Erythroblast (primary cell): ENCODE results near the gene FZD2.

ENCODE experiments used
- GATA1 ChIP-seq: IDR thresholded peaks from 2 replicates; pipeline ENCODE4 v1.6.1; 2011; ENCODE audit warnings: low read depth, mild to moderate bottlenecking, control low read depth, low read length, moderate library complexity
- POLR2A ChIP-seq: IDR thresholded peaks from 2 replicates; pipeline ENCODE4 v1.6.1; 2011; ENCODE audit warnings: mild to moderate bottlenecking, low read length

- TF ChIP-seq POLR2A = no peak
- TF ChIP-seq GATA1 = no peak
Measured at GRCh38 chr17:44581868-44582267, 24.6 kb downstream of the FZD2 start.
